K562 (cell line): ENCODE data around the gene GLIS1. TPM values are rescaled to one million over a fixed set of nuclear protein-coding genes. Genes with fewer than 3 reads are reported as not detected.

Experiments used
- ATAC-seq: fragments of 200-7000 bp; cut with Tn5 transposase; 3 replicates; pipeline ENCODE4 v1.9.1; 2020; ENCODE audit warnings: moderate library complexity
- BruUV-seq: library from RNA; stranded (reverse); fragments of 400-500 nt; replicated peaks from 2 replicates; lab custom pipeline; 2021; lab: Mats Ljungman, UMichigan
- CTCF ChIA-PET: fragments of 300-600 bp; formaldehyde crosslinking; extraction: SDS; loops from one replicate; lab custom pipeline; 2021; ENCODE audit warnings: low intra/inter-chr PET ratio; lab: Yijun Ruan, JAX
- POLR2A ChIA-PET: fragments of 300-600, 350-650 bp; sonication (Branson Sonifier 250); formaldehyde crosslinking; extraction: SDS; loops from one replicate; lab custom pipeline; 2021; ENCODE audit warnings: antibody characterized with exemption, inconsistent platforms; lab: Yijun Ruan, JAX
- DNase-seq, 4 experiments: peaks; one replicate each; pipeline versions ENCODE4 v3.0.0 to v3.0.0-alpha.2; 2011 to 2018; ENCODE audit warnings: low spot score in 3 of 4, mixed read lengths in 3 of 4; ENCODE audit errors: extremely low read depth in 1 of 4
- FAIRE-seq: peaks from 2 replicates; lab custom pipeline; 2011; peaks lifted over from hg19 to GRCh38; lab: Jason Lieb, UNC
- H2AFZ ChIP-seq: 2 replicates; pipeline ENCODE4 v1.6.0; 2011; ENCODE audit warnings: low read depth, low read length, control low read depth, inconsistent platforms
- H3K27ac ChIP-seq: fragments of 200-600 bp; 3 replicates; pipeline ENCODE4 v1.8.0; 2011; ENCODE audit warnings: low read depth, mild to moderate bottlenecking, control low read depth, inconsistent platforms, low read length, moderate library complexity, mixed read lengths; ENCODE audit errors: extremely low read depth
- H3K27me3 ChIP-seq, 2 experiments: fragments of 300-600 bp in 1 of 2; 2 replicates in 1 of 2; 3 replicates in 1 of 2; pipeline versions ENCODE4 v1.6.0 to v1.8.0; 2011; ENCODE audit warnings: inconsistent platforms in 2 of 2, low read length in 2 of 2, mild to moderate bottlenecking in 1 of 2, mixed read lengths in 1 of 2, moderate library complexity in 1 of 2; ENCODE audit not compliant: control insufficient read depth in 2 of 2, insufficient read depth in 2 of 2
- H3K36me3 ChIP-seq: fragments of 300-600 bp; 3 replicates; pipeline ENCODE4 v1.8.0; 2011; ENCODE audit warnings: mild to moderate bottlenecking, low read length, inconsistent platforms; ENCODE audit not compliant: control insufficient read depth, insufficient read depth
- H3K4me1 ChIP-seq, 2 experiments: fragments of 200-600 bp in 1 of 2; replicated peaks in 1 of 2; 2 replicates in 1 of 2; 3 replicates in 1 of 2; pipeline versions ENCODE4 v1.5.1 to v1.8.0; 2011; ENCODE audit warnings: inconsistent platforms in 2 of 2, low read length in 2 of 2, mild to moderate bottlenecking in 1 of 2, mixed read lengths in 1 of 2, moderate library complexity in 1 of 2; ENCODE audit not compliant: control insufficient read depth in 2 of 2, insufficient read depth in 2 of 2
- H3K4me2 ChIP-seq: 2 replicates; pipeline ENCODE4 v1.6.1; 2011; ENCODE audit warnings: low read length, control low read depth, inconsistent platforms, mixed read lengths; ENCODE audit not compliant: insufficient read depth
- H3K4me3 ChIP-seq: fragments of 200-600 bp; sonication (generic), shearing (Covaris generic); 2 replicates; pipeline ENCODE4 v1.5.1; 2016; ENCODE audit warnings: control low read depth, inconsistent platforms
- H3K79me2 ChIP-seq: fragments of 200-600 bp; 3 replicates; pipeline ENCODE4 v1.8.0; 2011; ENCODE audit warnings: low read length, inconsistent platforms; ENCODE audit not compliant: control insufficient read depth, insufficient read depth
- H3K9ac ChIP-seq, 2 experiments: 2 replicates each; pipeline versions ENCODE4 v1.6.0 to v1.6.1; 2011; ENCODE audit warnings: low read depth in 2 of 2, low read length in 2 of 2, control low read depth in 1 of 2, inconsistent platforms in 1 of 2, mild to moderate bottlenecking in 1 of 2, mixed read lengths in 1 of 2; ENCODE audit not compliant: insufficient read depth in 1 of 2
- H3K9me1 ChIP-seq: one replicate; pipeline ENCODE4 v1.6.0; 2011; ENCODE audit warnings: inconsistent platforms, mild to moderate bottlenecking, low read length, moderate library complexity; ENCODE audit not compliant: control insufficient read depth, insufficient read depth
- H3K9me3 ChIP-seq: replicated peaks from 2 replicates; pipeline ENCODE4 v1.5.1; 2011; ENCODE audit warnings: low read depth, low read length, inconsistent platforms; ENCODE audit not compliant: control insufficient read depth, insufficient read depth
- H4K20me1 ChIP-seq: replicated peaks from 2 replicates; pipeline ENCODE4 v1.6.1; 2011; ENCODE audit warnings: low read length, inconsistent platforms, mixed read lengths; ENCODE audit not compliant: control insufficient read depth, insufficient read depth
- CHAMP1 ChIP-seq: fragments of 450-650 bp; IDR thresholded peaks from 2 replicates; pipeline ENCODE4 v1.6.1; 2016; ENCODE audit warnings: mild to moderate bottlenecking
- CHD1 ChIP-seq: fragments of 200-600 bp; sonication (generic); IDR thresholded peaks from one replicate; pipeline ENCODE4 v1.6.1; 2012; ENCODE audit warnings: mild to moderate bottlenecking, moderate library complexity, low read length, inconsistent platforms
- EP400 ChIP-seq: fragments of 450-650 bp; IDR thresholded peaks from 2 replicates; pipeline ENCODE4 v1.6.1; 2017; ENCODE audit warnings: antibody characterized with exemption, mild to moderate bottlenecking, moderate library complexity
- ESRRA ChIP-seq: fragments of 450-650 bp; IDR thresholded peaks from 2 replicates; pipeline ENCODE4 v1.6.1; 2014; ENCODE audit warnings: low read depth, mild to moderate bottlenecking, moderate library complexity, borderline replicate concordance
- GMEB1 ChIP-seq: fragments of 250-450 bp; sonication (Bioruptor Pico); IDR thresholded peaks from 2 replicates; pipeline ENCODE4 v1.4.0; 2020; ENCODE audit warnings: mild to moderate bottlenecking
- HDAC1 ChIP-seq, 2 experiments: fragments of 450-650 bp; IDR thresholded peaks; 2 replicates each; pipeline ENCODE4 v1.6.1; 2016 to 2017; ENCODE audit warnings: inconsistent platforms in 1 of 2, mild to moderate bottlenecking in 1 of 2, moderate library complexity in 1 of 2
- HDAC8 ChIP-seq: fragments of 450-650 bp; IDR thresholded peaks from 2 replicates; pipeline ENCODE4 v1.6.1; 2016; ENCODE audit warnings: mild to moderate bottlenecking, missing genetic modification characterization, moderate library complexity, missing compliant biosample characterization
- PYGO2 ChIP-seq: fragments of 450-650 bp; IDR thresholded peaks from 2 replicates; pipeline ENCODE4 v1.6.1; 2016; ENCODE audit warnings: mild to moderate bottlenecking, missing genetic modification characterization, moderate library complexity, missing compliant biosample characterization
- SAP30 ChIP-seq: fragments of 200-600 bp; sonication (generic); IDR thresholded peaks from 2 replicates; pipeline ENCODE4 v1.6.1; 2012; ENCODE audit warnings: borderline replicate concordance, low read depth, mild to moderate bottlenecking, moderate library complexity, low read length, control low read depth, inconsistent platforms; ENCODE audit not compliant: insufficient read depth, poor library complexity, severe bottlenecking
- ZNF212 ChIP-seq: fragments of 450-650 bp; formaldehyde crosslinking; IDR thresholded peaks from 2 replicates; pipeline ENCODE4 v1.4.0; 2020; ENCODE audit warnings: mild to moderate bottlenecking
- ZNF695 ChIP-seq: fragments of 450-650 bp; formaldehyde crosslinking; IDR thresholded peaks from 2 replicates; pipeline ENCODE4 v1.4.0; 2020; ENCODE audit warnings: mild to moderate bottlenecking, moderate library complexity
- WGBS: fragments of 100-300 bp; shearing (Covaris generic); methylation state at CpG from one replicate; pipeline ENCODE4 v1.1.6; 2016; ENCODE audit warnings: low coverage, mixed read lengths; ENCODE audit not compliant: insufficient coverage; ENCODE audit errors: missing lambda C conversion rate; 5-methylcytosine and 5-hydroxymethylcytosine counted together
- in situ Hi-C: fragments of 300-500 bp; cut with MboI; formaldehyde crosslinking; loops from 4 replicates; pipeline ENCODE4 v1.15.0; 2018; ENCODE audit warnings: inconsistent platforms, mixed read lengths
- intact Hi-C: fragments of 100-400 bp; cut with micrococcal nuclease; formaldehyde crosslinking; loops from 2 replicates; pipeline ENCODE4 v1.14.2; 2022
- polyA plus RNA-seq, 8 experiments: library from polyadenylated mRNA; depleted of rRNA in 4 of 8; stranded (reverse) in 5 of 8; unstranded in 3 of 8; fragments of >200 nt; fragmentation: Nextera tagmentation in 2 of 8; fragmentation: Illumina TruSeq in 1 of 8; extraction: Ambion mirVana in 2 of 8; extraction: Trizol in 1 of 8; gene quantifications; 2 replicates each; pipeline versions ENCODE4 v1.2.1 to v1.2.3, GENCODE V29; 2011 to 2014; ENCODE audit warnings: inconsistent platforms in 1 of 8, missing spikeins in 1 of 8
- total RNA-seq, 7 experiments: library from RNA; depleted of rRNA in 6 of 7; stranded (reverse); fragments of >200 nt in 6 of 7; fragmentation: Illumina TruSeq in 2 of 7; extraction: Trizol in 2 of 7; gene quantifications; 2 replicates each; pipeline versions ENCODE4 v1.2.1 to v1.2.3, GENCODE V29; 2011 to 2021; ENCODE audit warnings: low replicate concordance in 1 of 7
- TF ChIP-seq, protein P1 (sequence below): fragments of 450-650 bp; conservative IDR thresholded peaks from 2 replicates; pipeline ENCODE4 v1.6.1; 2016; ENCODE audit warnings: missing genetic modification characterization, low read depth, mild to moderate bottlenecking, missing compliant biosample characterization, moderate library complexity

GLIS1 gene
- total and polyA plus RNA-seq, 9 of the 15 experiments (the other 6 are each of a cell fraction or from before 2014, with no cell fraction given) = not detected

GRCh38 chr1:53601031-53601745 is 137.8 kb downstream of the GLIS1 start:
- no peak overlapping the region for H2AFZ ChIP-seq
- H3K27me3 ChIP-seq = peaks cover 32 to 70% of the 10 kb centered on the region in 2 experiments
- no peak overlapping the region for H3K4me3 ChIP-seq
- H4K20me1 ChIP-seq = peaks cover 7% of the 10 kb centered on the region
- 1% methylated on average over 11 of the region's 11 CpGs for WGBS
- H3K9ac ChIP-seq = no peak overlapping the region
- ChIA-PET CTCF (no interaction called here), POLR2A (interaction anchor here (0.6 to 0.9 kb wide), 2 partner anchors 12 to 136 kb away, joined by 3 read pairs; no protein-coding TSS in a partner anchor)
- BruUV-seq = no TSS peak
- H3K36me3 ChIP-seq = no peaks in the 10 kb centered on the region
- in situ Hi-C loops = no loop called here
- no peak for TF ChIP-seq CHD1
- no peak for TF ChIP-seq HDAC1 (IDR thresholded peaks at IDR 0.05)
- no peak for TF ChIP-seq CHAMP1
- no peak for TF ChIP-seq ESRRA
- TF ChIP-seq EP400 = no peak
- no peak for TF ChIP-seq SAP30
- no peak for TF ChIP-seq GMEB1
- TF ChIP-seq ZNF695 = no peak
- TF ChIP-seq HDAC8 (tag) = no peak
- TF ChIP-seq, protein P1, sequence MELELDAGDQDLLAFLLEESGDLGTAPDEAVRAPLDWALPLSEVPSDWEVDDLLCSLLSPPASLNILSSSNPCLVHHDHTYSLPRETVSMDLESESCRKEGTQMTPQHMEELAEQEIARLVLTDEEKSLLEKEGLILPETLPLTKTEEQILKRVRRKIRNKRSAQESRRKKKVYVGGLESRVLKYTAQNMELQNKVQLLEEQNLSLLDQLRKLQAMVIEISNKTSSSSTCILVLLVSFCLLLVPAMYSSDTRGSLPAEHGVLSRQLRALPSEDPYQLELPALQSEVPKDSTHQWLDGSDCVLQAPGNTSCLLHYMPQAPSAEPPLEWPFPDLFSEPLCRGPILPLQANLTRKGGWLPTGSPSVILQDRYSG (tag) = no peak
- no peak for TF ChIP-seq PYGO2 (tag)
- TF ChIP-seq ZNF212 (CRISPR knock-in tag) = no peak
- TF ChIP-seq, all 486 proteins: peak for 0
- DNase-seq (no peak), FAIRE-seq (no peak), ATAC-seq (no peak)
- H3K9me3 ChIP-seq = no peaks in the 10 kb centered on the region
- H3K9me1 ChIP-seq = no peaks in the 10 kb centered on the region
- intact Hi-C loops = no loop called here
- no peaks in the 10 kb centered on the region for H3K79me2 ChIP-seq
- H3K4me2 ChIP-seq = no peak overlapping the region
- no peak overlapping the region for H3K27ac ChIP-seq
- no peaks in the 10 kb centered on the region for H3K4me1 ChIP-seq
